Measurements from ENCODE around the gene SERP1. TPM values are rescaled to one million over a fixed set of nuclear protein-coding genes. Genes with fewer than 3 reads are reported as not detected.

SERP1 gene
- 74.6 TPM for polyA plus RNA-seq (2013, experiment 1 of 2)
- 79.7 TPM for polyA plus RNA-seq (2013, experiment 2 of 2)

- H3K9ac ChIP-seq (ENCODE audit: low read depth, low read length): peak within 1 kb of the TSS; percentile 96
- H3K36me3 ChIP-seq (ENCODE audit: insufficient read depth, low read length): peaks cover 44% of the 10 kb centered on the region
- peaks cover 11% of the 10 kb centered on the region; the same call in 1 of the 2 replicates for H3K4me1 ChIP-seq (ENCODE audit: insufficient read depth, low read length)
- no peaks in the 10 kb centered on the region for H3K9me3 ChIP-seq (ENCODE audit: insufficient read depth, low read depth, low read length)
- WGBS: under 1% methylated on average over 85 of the region's 86 CpGs
- peak within 1 kb of the TSS; percentile 97 for H3K27ac ChIP-seq (ENCODE audit: low read depth, low read length)
- H3K27me3 ChIP-seq (ENCODE audit: insufficient read depth, low read length): no peaks in the 10 kb centered on the region
- H3K4me3 ChIP-seq (ENCODE audit: low read length): peak within 1 kb of the TSS; percentile 79
These were observed at the start of gene SERP1, which contains the start of gene EIF2A for GRCh38 chr3:150546226-150547044. TSS of gene SERP1 (minus strand) at chr3:150546496. CDS start at chr3:150546135, 361 bp downstream. TSS of gene EIF2A (plus strand) at chr3:150546787. CDS start at chr3:150546803, 16 bp downstream.

- Histone ChIP-seq H3K27ac (ENCODE audit: low read depth, low read length) (no peak overlapping the region), H3K9me3 (ENCODE audit: insufficient read depth, low read depth, low read length) (no peaks in the 10 kb centered on the region), H3K4me1 (ENCODE audit: insufficient read depth, low read length) (peaks cover 12% of the 10 kb centered on the region), H3K4me3 (ENCODE audit: low read length) (no peak overlapping the region), H3K27me3 (ENCODE audit: insufficient read depth, low read length) (no peaks in the 10 kb centered on the region), H3K36me3 (ENCODE audit: insufficient read depth, low read length) (no peaks in the 10 kb centered on the region), H3K9ac (ENCODE audit: low read depth, low read length) (no peak overlapping the region)
- 94% methylated on average over 3 of the region's 4 CpGs for WGBS
These were observed 47.9 kb upstream of the SERP1 start for GRCh38 chr3:150594150-150594549.

GRCh38 chr3:150589759-150590158, 43.5 kb upstream of the SERP1 start:
- H3K27me3 ChIP-seq (ENCODE audit: insufficient read depth, low read length): no peaks in the 10 kb centered on the region
- no peaks in the 10 kb centered on the region for H3K4me1 ChIP-seq (ENCODE audit: insufficient read depth, low read length)
- 79% methylated on average over 3 of the region's 6 CpGs for WGBS
- no peak overlapping the region for H3K9ac ChIP-seq (ENCODE audit: low read depth, low read length)
- H3K9me3 ChIP-seq (ENCODE audit: insufficient read depth, low read depth, low read length): no peaks in the 10 kb centered on the region
- H3K27ac ChIP-seq (ENCODE audit: low read depth, low read length): no peak overlapping the region
- H3K4me3 ChIP-seq (ENCODE audit: low read length): no peak overlapping the region
- H3K36me3 ChIP-seq (ENCODE audit: insufficient read depth, low read length): peaks cover 20% of the 10 kb centered on the region

GRCh38 chr3:150588027-150588830, 41.9 kb upstream of the SERP1 start:
- H3K36me3 ChIP-seq (ENCODE audit: insufficient read depth, low read length): peaks cover 35% of the 10 kb centered on the region
- no peak overlapping the region for H3K9ac ChIP-seq (ENCODE audit: low read depth, low read length)
- WGBS: 83% methylated on average over 9 of the region's 9 CpGs
- H3K4me1 ChIP-seq (ENCODE audit: insufficient read depth, low read length): no peaks in the 10 kb centered on the region
- no peaks in the 10 kb centered on the region for H3K9me3 ChIP-seq (ENCODE audit: insufficient read depth, low read depth, low read length)
- no peak overlapping the region for H3K4me3 ChIP-seq (ENCODE audit: low read length)
- no peaks in the 10 kb centered on the region for H3K27me3 ChIP-seq (ENCODE audit: insufficient read depth, low read length)
- no peak overlapping the region for H3K27ac ChIP-seq (ENCODE audit: low read depth, low read length)

GRCh38 chr3:150583028-150583427, 36.7 kb upstream of the SERP1 start:
- H3K9me3 ChIP-seq (ENCODE audit: insufficient read depth, low read depth, low read length): no peaks in the 10 kb centered on the region
- no peaks in the 10 kb centered on the region for H3K27me3 ChIP-seq (ENCODE audit: insufficient read depth, low read length)
- H3K9ac ChIP-seq (ENCODE audit: low read depth, low read length): no peak overlapping the region
- peaks cover 77% of the 10 kb centered on the region for H3K36me3 ChIP-seq (ENCODE audit: insufficient read depth, low read length)
- H3K4me3 ChIP-seq (ENCODE audit: low read length): no peak overlapping the region
- 92% methylated on average over 1 of the region's 1 CpG for WGBS
- H3K27ac ChIP-seq (ENCODE audit: low read depth, low read length): no peak overlapping the region
- no peaks in the 10 kb centered on the region for H3K4me1 ChIP-seq (ENCODE audit: insufficient read depth, low read length)

- Histone ChIP-seq H3K9ac (ENCODE audit: low read depth, low read length) (no peak overlapping the region), H3K4me1 (ENCODE audit: insufficient read depth, low read length) (no peaks in the 10 kb centered on the region), H3K9me3 (ENCODE audit: insufficient read depth, low read depth, low read length) (no peaks in the 10 kb centered on the region), H3K4me3 (ENCODE audit: low read length) (no peak overlapping the region), H3K27ac (ENCODE audit: low read depth, low read length) (no peak overlapping the region), H3K36me3 (ENCODE audit: insufficient read depth, low read length) (peaks cover 82% of the 10 kb centered on the region), H3K27me3 (ENCODE audit: insufficient read depth, low read length) (no peaks in the 10 kb centered on the region)
- WGBS: 95% methylated on average over 2 of the region's 2 CpGs
These were observed 36.3 kb upstream of the SERP1 start for GRCh38 chr3:150582620-150583019.

GRCh38 chr3:150581174-150581573, 34.9 kb upstream of the SERP1 start:
- Histone ChIP-seq H3K36me3 (ENCODE audit: insufficient read depth, low read length) (peaks cover 88% of the 10 kb centered on the region), H3K27ac (ENCODE audit: low read depth, low read length) (no peak overlapping the region), H3K4me3 (ENCODE audit: low read length) (no peak overlapping the region), H3K4me1 (ENCODE audit: insufficient read depth, low read length) (no peaks in the 10 kb centered on the region), H3K27me3 (ENCODE audit: insufficient read depth, low read length) (no peaks in the 10 kb centered on the region), H3K9me3 (ENCODE audit: insufficient read depth, low read depth, low read length) (no peaks in the 10 kb centered on the region), H3K9ac (ENCODE audit: low read depth, low read length) (no peak overlapping the region)

- H3K9me3 ChIP-seq (ENCODE audit: insufficient read depth, low read depth, low read length): no peaks in the 10 kb centered on the region
- H3K27me3 ChIP-seq (ENCODE audit: insufficient read depth, low read length): no peaks in the 10 kb centered on the region
- 100% methylated on average over 1 of the region's 1 CpG for WGBS
- peaks cover 88% of the 10 kb centered on the region for H3K36me3 ChIP-seq (ENCODE audit: insufficient read depth, low read length)
- H3K4me1 ChIP-seq (ENCODE audit: insufficient read depth, low read length): no peaks in the 10 kb centered on the region
- H3K27ac ChIP-seq (ENCODE audit: low read depth, low read length): no peak overlapping the region
- H3K4me3 ChIP-seq (ENCODE audit: low read length): no peak overlapping the region
- H3K9ac ChIP-seq (ENCODE audit: low read depth, low read length): no peak overlapping the region
These were observed 31.6 kb upstream of the SERP1 start for GRCh38 chr3:150577855-150578254.

GRCh38 chr3:150567328-150567727, 21.0 kb upstream of the SERP1 start:
- no peaks in the 10 kb centered on the region for H3K9me3 ChIP-seq (ENCODE audit: insufficient read depth, low read depth, low read length)
- H3K36me3 ChIP-seq (ENCODE audit: insufficient read depth, low read length): peaks cover 97% of the 10 kb centered on the region
- 100% methylated on average over 1 of the region's 1 CpG for WGBS
- no peak overlapping the region for H3K4me3 ChIP-seq (ENCODE audit: low read length)
- no peaks in the 10 kb centered on the region for H3K27me3 ChIP-seq (ENCODE audit: insufficient read depth, low read length)
- H3K4me1 ChIP-seq (ENCODE audit: insufficient read depth, low read length): no peaks in the 10 kb centered on the region
- H3K27ac ChIP-seq (ENCODE audit: low read depth, low read length): no peak overlapping the region
- no peak overlapping the region for H3K9ac ChIP-seq (ENCODE audit: low read depth, low read length)

- H3K9ac ChIP-seq (ENCODE audit: low read depth, low read length): no peak overlapping the region
- WGBS: no CpG with 5 or more reads among the region's 2 CpGs
- H3K36me3 ChIP-seq (ENCODE audit: insufficient read depth, low read length): peaks cover 86% of the 10 kb centered on the region
- H3K4me3 ChIP-seq (ENCODE audit: low read length): no peak overlapping the region
- H3K27ac ChIP-seq (ENCODE audit: low read depth, low read length): no peak overlapping the region
- H3K4me1 ChIP-seq (ENCODE audit: insufficient read depth, low read length): no peaks in the 10 kb centered on the region
- no peaks in the 10 kb centered on the region for H3K9me3 ChIP-seq (ENCODE audit: insufficient read depth, low read depth, low read length)
- H3K27me3 ChIP-seq (ENCODE audit: insufficient read depth, low read length): no peaks in the 10 kb centered on the region
These were observed 17.9 kb upstream of the SERP1 start for GRCh38 chr3:150564243-150564642.

- Histone ChIP-seq H3K9ac (ENCODE audit: low read depth, low read length) (no peak overlapping the region), H3K4me1 (ENCODE audit: insufficient read depth, low read length) (no peaks in the 10 kb centered on the region), H3K9me3 (ENCODE audit: insufficient read depth, low read depth, low read length) (no peaks in the 10 kb centered on the region), H3K36me3 (ENCODE audit: insufficient read depth, low read length) (peaks cover 74% of the 10 kb centered on the region), H3K27ac (ENCODE audit: low read depth, low read length) (no peak overlapping the region), H3K27me3 (ENCODE audit: insufficient read depth, low read length) (no peaks in the 10 kb centered on the region), H3K4me3 (ENCODE audit: low read length) (no peak overlapping the region)
- no CpG with 5 or more reads among the region's 1 CpG for WGBS
These were observed 11.4 kb upstream of the SERP1 start for GRCh38 chr3:150557725-150558124.
